ENCODE measurements around the gene ARID1B. TPM values are rescaled to one million over a fixed set of nuclear protein-coding genes. Genes with fewer than 3 reads are reported as not detected.

The ARID1B gene
- total RNA-seq, 1 experiment from 2014 or later, result 35.6 TPM

GRCh38 chr6:156844089-156844488, 66.9 kb downstream of the ARID1B start:
- no peaks in the 10 kb centered on the region for H3K9me2 ChIP-seq (ENCODE audit: insufficient read depth)
- H3K9me3 ChIP-seq (ENCODE audit: control insufficient read depth in 1 of 2, insufficient read depth in 1 of 2, low read depth in 1 of 2, low read length in 2 of 2), result no peaks in the 10 kb centered on the region
- RAD21 ChIA-PET (ENCODE audit: low non-redundant PET in 1 of 2, low total read pairs in 2 of 2, uncharacterized antibody in 2 of 2, unreplicated experiment in 2 of 2), result no interaction called here
- no peaks in the 10 kb centered on the region for H4K20me1 ChIP-seq (ENCODE audit: insufficient read depth)
- H3K36me3 ChIP-seq (ENCODE audit: control insufficient read depth in 1 of 2, insufficient read depth in 2 of 2, low read length in 2 of 2), result no peaks in the 10 kb centered on the region
- no peak overlapping the region for H2AFZ ChIP-seq (ENCODE audit: low read depth, low read length, poor library complexity, severe bottlenecking)
- POLR2A ChIA-PET, result no interaction called here
- H3K27ac ChIP-seq (ENCODE audit: low read depth, low read length), result no peak overlapping the region
- no TSS peak for BruUV-seq (replicated peaks)
- H3K4me3 ChIP-seq (replicated peaks in 1 of 2; ENCODE audit: low read depth in 1 of 2, low read length in 2 of 2), result no peak overlapping the region
- TF ChIP-seq ELF1 (IDR thresholded peaks at IDR 0.05; ENCODE audit: borderline replicate concordance, low read depth) (no peak), EZH2 (IDR thresholded peaks at IDR 0.05) (no peak), EZH2phosphoT487 (IDR thresholded peaks at IDR 0.05; ENCODE audit: borderline replicate concordance) (no peak), RAD21 (IDR thresholded peaks at IDR 0.05; ENCODE audit: low read depth) (no peak), REST (IDR thresholded peaks at IDR 0.05; ENCODE audit: low read depth) (no peak), POLR2A (IDR thresholded peaks at IDR 0.05; ENCODE audit: borderline replicate concordance, extremely low read depth, insufficient read depth, insufficient read length) (no peak), ZBTB33 (IDR thresholded peaks at IDR 0.05; ENCODE audit: extremely low read depth, insufficient replicate concordance, low read length) (no peak), ATF3 (IDR thresholded peaks at IDR 0.05) (no peak), TCF7L2 (IDR thresholded peaks at IDR 0.05; ENCODE audit: borderline replicate concordance, extremely low read depth, insufficient read depth, insufficient read length) (no peak), POLR2AphosphoS5 (IDR thresholded peaks at IDR 0.05; ENCODE audit: low read depth, low read length) (no peak), SP1 (IDR thresholded peaks at IDR 0.05; ENCODE audit: low read depth) (no peak), YY1 (IDR thresholded peaks at IDR 0.05; ENCODE audit: extremely low read depth, insufficient replicate concordance, low read depth, low read length) (no peak), CEBPB (IDR thresholded peaks at IDR 0.05; ENCODE audit: low read depth) (no peak)
- H3K9ac ChIP-seq (ENCODE audit: low read length), result no peak overlapping the region
- CTCF ChIA-PET, result interaction anchor here (0.6 kb wide), 1 partner anchor 32 kb away, joined by 4 read pairs; no protein-coding TSS in a partner anchor
- H3K4me2 ChIP-seq (ENCODE audit: low read length), result no peak overlapping the region
- no peaks in the 10 kb centered on the region for H3K27me3 ChIP-seq (ENCODE audit: insufficient read depth, low read length)
- H3K4me1 ChIP-seq (ENCODE audit: control insufficient read depth in 1 of 2, insufficient read depth in 2 of 2, low read length in 2 of 2), result peaks cover 6 to 9% of the 10 kb centered on the region in 2 experiments; a peak in 3 of 4 replicates
- ATAC-seq (no peak), DNase-seq (ENCODE audit: low read depth, low spot score) (no peak)
- intact Hi-C loops (cut with micrococcal nuclease), result no loop called here
- H3K79me2 ChIP-seq (ENCODE audit: insufficient read depth, low read length), result peaks cover 74% of the 10 kb centered on the region
